Keratinocyte (primary cell): ENCODE results near the gene KMT5B.

Experiments
- EZH2 ChIP-seq: IDR thresholded peaks from one replicate; pipeline ENCODE4 v1.6.1; 2012; ENCODE audit warnings: inconsistent platforms, mild to moderate bottlenecking, low read length, moderate library complexity
- TF ChIP-seq, protein P1 (sequence below), 3 experiments: IDR thresholded peaks in 1 of 3; conservative IDR thresholded peaks in 1 of 3; optimal IDR thresholded peaks in 1 of 3; 2 replicates in 2 of 3; 3 replicates in 1 of 3; pipeline versions ENCODE3 to v1.5.1; 2011; ENCODE audit warnings: low read length in 3 of 3, mild to moderate bottlenecking in 3 of 3, moderate library complexity in 2 of 3, control low read depth in 1 of 3, inconsistent platforms in 1 of 3; ENCODE audit not compliant: insufficient read depth in 2 of 3; ENCODE audit errors: extremely low read depth in 1 of 3

- TF ChIP-seq, protein P1, sequence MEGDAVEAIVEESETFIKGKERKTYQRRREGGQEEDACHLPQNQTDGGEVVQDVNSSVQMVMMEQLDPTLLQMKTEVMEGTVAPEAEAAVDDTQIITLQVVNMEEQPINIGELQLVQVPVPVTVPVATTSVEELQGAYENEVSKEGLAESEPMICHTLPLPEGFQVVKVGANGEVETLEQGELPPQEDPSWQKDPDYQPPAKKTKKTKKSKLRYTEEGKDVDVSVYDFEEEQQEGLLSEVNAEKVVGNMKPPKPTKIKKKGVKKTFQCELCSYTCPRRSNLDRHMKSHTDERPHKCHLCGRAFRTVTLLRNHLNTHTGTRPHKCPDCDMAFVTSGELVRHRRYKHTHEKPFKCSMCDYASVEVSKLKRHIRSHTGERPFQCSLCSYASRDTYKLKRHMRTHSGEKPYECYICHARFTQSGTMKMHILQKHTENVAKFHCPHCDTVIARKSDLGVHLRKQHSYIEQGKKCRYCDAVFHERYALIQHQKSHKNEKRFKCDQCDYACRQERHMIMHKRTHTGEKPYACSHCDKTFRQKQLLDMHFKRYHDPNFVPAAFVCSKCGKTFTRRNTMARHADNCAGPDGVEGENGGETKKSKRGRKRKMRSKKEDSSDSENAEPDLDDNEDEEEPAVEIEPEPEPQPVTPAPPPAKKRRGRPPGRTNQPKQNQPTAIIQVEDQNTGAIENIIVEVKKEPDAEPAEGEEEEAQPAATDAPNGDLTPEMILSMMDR (optimal IDR thresholded peaks at IDR 0.05 in 1 of 3, IDR thresholded peaks at IDR 0.05 in 1 of 3, conservative IDR thresholded peaks at IDR 0.05 in 1 of 3; ENCODE audit: extremely low read depth in 1 of 3, insufficient read depth in 2 of 3, low read length in 3 of 3): no peak
- no peak for TF ChIP-seq EZH2
Measured at GRCh38 chr11:68213135-68213515, at the start of gene KMT5B.
